Urothelium cell line (cell line): ENCODE data around the gene RPUSD1.
"Not testable (repeated sequence)": the region's sequence is repeated elsewhere in the genome, so short reads cannot be mapped to it uniquely, and the experiment has no call there.

Experiments
- DNase-seq: peaks from one replicate; pipeline ENCODE4 v3.0.0; 2011; ENCODE audit warnings: low spot score, mixed read lengths
- FAIRE-seq: peaks from 2 replicates; lab custom pipeline; 2011; peaks lifted over from hg19 to GRCh38; lab: Jason Lieb, UNC

Gene RPUSD1

DNA sequence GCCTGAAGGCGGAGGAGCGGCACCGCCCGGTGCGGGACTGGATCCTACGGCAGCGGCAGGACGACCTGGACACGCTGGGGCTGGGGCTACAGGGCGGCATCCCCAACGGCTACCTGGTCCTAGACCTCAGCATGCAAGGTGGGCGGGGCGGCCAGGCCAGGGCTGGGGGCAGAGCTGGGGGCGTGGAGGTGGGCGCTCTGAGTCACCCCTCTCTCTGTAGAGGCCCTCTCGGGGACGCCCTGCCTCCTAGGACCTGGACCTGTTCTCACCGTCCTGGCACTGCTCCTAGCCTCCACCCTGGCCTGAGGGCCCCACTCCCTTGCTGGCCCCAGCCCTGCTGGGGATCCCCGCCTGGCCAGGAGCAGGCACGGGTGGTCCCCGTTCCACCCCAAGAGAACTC, 19.8 kb downstream of the RPUSD1 start:
- DNase-seq (no peak), FAIRE-seq (no peak)

DNA sequence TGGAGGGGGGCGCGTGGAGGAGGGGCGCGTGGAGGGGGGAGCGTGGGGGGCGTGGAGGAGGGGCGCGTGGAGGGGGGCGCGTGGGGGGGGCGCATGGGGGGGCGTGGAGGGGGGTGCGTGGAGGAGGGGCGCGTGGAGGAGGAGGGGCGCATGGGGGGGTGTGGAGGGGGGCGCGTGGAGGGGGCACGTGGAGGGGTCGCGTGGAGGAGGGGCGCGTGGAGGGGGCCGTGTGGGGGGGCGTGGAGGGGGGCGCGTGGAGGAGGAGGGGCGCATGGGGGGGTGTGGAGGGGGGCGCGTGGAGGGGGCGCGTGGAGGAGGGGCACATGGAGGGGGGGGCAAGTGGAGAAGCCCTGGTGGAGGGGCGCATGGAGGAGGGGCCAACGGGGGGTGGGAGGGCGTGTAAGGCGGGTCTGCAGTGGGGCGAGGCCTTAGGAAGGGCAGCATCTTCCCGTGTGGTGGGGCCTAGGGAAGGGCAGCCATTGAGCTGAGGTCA, 20.4 kb downstream of the RPUSD1 start:
- no peak for FAIRE-seq

DNA sequence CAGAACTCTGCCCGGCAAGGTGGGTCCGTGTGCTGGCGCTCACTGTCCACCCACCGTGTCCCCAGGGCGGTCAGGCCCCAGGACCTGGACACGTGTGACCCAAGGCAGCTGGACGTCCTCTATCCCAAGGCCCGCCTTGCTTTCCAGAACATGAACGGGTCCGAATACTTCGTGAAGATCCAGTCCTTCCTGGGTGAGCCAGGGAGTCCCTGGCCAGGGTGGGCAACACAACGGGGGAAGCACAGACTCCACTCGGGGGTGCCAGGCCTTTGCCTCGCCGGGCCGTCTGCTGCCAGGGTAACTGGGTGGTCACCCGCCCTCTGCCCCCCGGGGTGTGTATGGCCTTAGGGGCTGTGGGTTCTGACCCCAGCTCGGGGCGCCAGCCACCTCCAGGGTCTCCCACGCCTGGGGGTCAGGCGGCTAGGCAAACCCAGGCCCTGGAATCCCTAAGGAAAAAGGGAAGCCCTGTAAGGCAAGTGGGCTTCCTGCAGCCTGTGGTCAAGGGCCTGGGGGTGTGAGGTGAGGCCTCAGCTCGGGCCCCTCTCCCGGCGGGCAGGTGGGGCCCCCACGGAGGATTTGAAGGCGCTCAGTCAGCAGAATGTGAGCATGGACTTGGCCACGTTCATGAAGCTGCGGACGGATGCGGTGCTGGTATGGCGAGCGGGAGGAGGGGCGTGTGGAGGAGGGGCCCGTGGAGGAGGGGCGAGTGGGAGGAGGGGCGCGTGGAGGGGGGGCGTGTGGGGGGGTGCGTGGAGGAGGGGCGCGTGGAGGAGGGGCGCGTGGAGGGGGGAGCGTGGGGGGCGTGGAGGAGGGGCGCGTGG, 21.2 kb downstream of the RPUSD1 start:
- DNase-seq (no peak), FAIRE-seq (no peak)

More for the DNA sequence above, 20.4 kb downstream of the RPUSD1 start:
- DNase-seq, result no peak

DNA sequence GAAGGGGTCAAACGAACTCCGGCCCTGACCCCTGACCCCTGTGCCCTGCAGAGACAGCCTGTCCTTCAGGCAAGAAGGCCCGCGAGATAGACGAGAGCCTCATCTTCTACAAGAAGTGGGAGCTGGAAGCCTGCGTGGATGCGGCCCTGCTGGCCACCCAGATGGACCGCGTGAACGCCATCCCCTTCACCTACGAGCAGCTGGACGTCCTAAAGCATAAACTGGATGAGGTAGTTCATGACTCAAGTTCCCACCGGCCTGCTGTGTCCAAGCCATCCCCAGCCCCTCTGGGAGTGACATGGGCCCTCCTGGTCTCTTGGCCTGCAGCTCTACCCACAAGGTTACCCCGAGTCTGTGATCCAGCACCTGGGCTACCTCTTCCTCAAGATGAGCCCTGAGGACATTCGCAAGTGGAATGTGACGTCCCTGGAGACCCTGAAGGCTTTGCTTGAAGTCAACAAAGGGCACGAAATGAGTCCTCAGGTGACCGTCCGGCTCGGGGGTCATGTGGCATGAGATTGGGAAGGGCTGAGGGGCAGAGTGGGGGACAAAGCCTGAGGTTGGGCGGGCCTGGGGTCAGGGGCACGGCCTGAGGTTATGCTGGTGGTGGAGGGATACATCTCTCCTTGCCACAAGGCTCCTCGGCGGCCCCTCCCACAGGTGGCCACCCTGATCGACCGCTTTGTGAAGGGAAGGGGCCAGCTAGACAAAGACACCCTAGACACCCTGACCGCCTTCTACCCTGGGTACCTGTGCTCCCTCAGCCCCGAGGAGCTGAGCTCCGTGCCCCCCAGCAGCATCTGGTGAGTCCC, 22.0 kb downstream of the RPUSD1 start:
- FAIRE-seq, result no peak
- no peak for DNase-seq

DNA sequence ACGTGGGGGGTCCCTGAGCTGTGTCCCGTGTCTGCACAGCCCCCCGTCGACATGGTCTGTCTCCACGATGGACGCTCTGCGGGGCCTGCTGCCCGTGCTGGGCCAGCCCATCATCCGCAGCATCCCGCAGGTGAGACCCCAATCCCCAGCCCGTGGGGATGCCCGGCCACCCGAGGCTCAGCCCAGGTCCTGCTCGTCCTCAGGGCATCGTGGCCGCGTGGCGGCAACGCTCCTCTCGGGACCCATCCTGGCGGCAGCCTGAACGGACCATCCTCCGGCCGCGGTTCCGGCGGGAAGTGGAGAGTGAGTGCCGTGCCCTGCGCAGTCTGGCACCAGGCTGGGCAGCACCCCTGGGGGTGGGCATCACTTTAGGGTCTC, 22.7 kb downstream of the RPUSD1 start:
- FAIRE-seq (no peak), DNase-seq (no peak)

GRCh38 chr16:764848-765487, 23.2 kb downstream of the RPUSD1 start:
- DNase-seq (no peak), FAIRE-seq (no peak)

GRCh38 chr16:764184-764750, 23.9 kb downstream of the RPUSD1 start:
- DNase-seq (no peak), FAIRE-seq (no peak)

GRCh38 chr16:763369-764183, 24.6 kb downstream of the RPUSD1 start:
- DNase-seq, result no peak
- FAIRE-seq, result peak; percentile 17

- DNase-seq, result no peak
- FAIRE-seq, result no peak
These were observed 25.4 kb downstream of the RPUSD1 start for GRCh38 chr16:762595-763268.

- FAIRE-seq, result no peak
- DNase-seq, result no peak
These were observed 26.3 kb downstream of the RPUSD1 start for GRCh38 chr16:761625-762513.

- DNase-seq (peak; percentile 72), FAIRE-seq (no peak)
These were observed 27.4 kb downstream of the RPUSD1 start, which contains the start of gene MSLN for GRCh38 chr16:760545-761343. Gene MSLN (plus strand): TSS chr16:760734. CDS start chr16:762681, 1,947 bp downstream.

DNA sequence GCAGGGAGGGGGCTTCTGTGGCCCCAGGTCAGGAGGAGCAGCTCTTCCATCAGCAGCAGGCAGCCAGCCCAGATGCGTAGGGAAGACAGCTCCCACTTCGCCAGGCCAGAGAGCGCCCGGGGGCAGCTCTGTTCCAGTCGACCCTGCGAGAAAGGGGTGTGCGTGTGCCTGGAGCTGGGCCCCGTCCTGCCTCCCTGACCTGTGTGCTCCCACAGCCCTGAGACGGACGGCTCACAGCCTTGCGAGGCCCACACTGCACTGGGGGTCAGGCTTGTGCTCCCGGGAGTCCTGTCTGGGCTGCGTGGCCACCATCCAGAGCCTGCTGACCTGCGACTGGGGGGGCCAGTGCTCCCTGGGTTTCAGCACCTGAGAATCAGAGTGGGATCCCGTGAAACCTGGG, 28.1 kb downstream of the RPUSD1 start:
- DNase-seq (no peak), FAIRE-seq (no peak)

- DNase-seq, result no peak
- no peak for FAIRE-seq
These were observed 28.9 kb downstream of the RPUSD1 start for GRCh38 chr16:759110-759910.

- DNase-seq (no peak), FAIRE-seq (no peak)
These were observed 31.8 kb downstream of the RPUSD1 start for GRCh38 chr16:756428-756827.

DNA sequence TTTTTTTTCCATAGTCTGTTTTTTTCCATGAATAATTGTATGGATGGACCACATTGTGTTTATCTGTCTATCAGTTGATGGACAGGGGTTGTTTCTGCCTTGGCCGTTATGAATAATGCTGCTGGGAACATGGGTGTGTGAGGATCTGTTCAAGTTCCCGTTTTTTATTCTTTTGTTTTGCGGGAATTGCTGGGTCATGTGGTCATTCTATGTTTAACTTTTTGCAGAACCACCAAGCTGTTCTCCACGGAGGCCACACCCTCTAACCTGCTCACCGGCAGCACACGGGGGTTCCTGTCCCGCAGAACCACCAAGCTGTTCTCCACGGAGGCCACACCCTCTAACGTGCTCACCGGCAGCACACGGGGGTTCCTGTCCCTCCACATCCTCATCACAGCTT, 33.5 kb downstream of the RPUSD1 start:
- DNase-seq, result no peak

GRCh38 chr16:754121-754607, 34.0 kb downstream of the RPUSD1 start:
- not testable (repeated sequence) for DNase-seq, FAIRE-seq

More for the DNA sequence above, 33.5 kb downstream of the RPUSD1 start:
- no peak for FAIRE-seq

DNA sequence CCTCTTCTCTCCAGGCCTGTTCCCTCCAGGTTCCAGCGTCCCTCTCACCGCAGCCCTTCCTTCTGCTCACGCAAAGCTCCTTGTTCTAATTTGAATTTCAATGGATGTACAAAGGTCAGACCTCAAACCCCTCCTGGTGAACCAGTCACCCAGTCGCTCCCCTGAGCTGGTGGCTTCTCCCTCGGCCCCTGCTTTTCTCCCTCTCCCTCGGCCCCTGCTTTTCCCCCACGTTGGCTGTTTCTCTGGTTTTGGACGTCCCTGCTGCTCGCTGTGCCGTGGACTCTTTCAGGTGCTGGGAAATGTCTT, 36.2 kb downstream of the RPUSD1 start:
- FAIRE-seq (no peak), DNase-seq (no peak)
